Fibroblast of the conjunctiva (primary cell): ENCODE measurements around the gene EGFL7.
"Not testable (repeated sequence)": the region's sequence is repeated elsewhere in the genome, so short reads cannot be mapped to it uniquely, and the experiment has no call there.

Source experiments
- DNase-seq: peaks from one replicate; pipeline ENCODE4 v3.0.0-alpha.2; 2010; ENCODE audit warnings: low read depth

The EGFL7 gene

GRCh38 chr9:136698635-136699246 lies 36.0 kb downstream of the EGFL7 start:
- DNase-seq: no peak

- peak; percentile 32 for DNase-seq
Measured at GRCh38 chr9:136700304-136700703, 37.6 kb downstream of the EGFL7 start.

GRCh38 chr9:136700959-136701667 lies 38.4 kb downstream of the EGFL7 start:
- no peak for DNase-seq

- DNase-seq: no peak
Measured at GRCh38 chr9:136701668-136702053, 38.9 kb downstream of the EGFL7 start.

- DNase-seq: no peak
Measured at GRCh38 chr9:136703276-136703860, 40.7 kb downstream of the EGFL7 start.

GRCh38 chr9:136704741-136705140 lies 42.0 kb downstream of the EGFL7 start:
- not testable (repeated sequence) for DNase-seq

GRCh38 chr9:136705564-136705963 lies 42.8 kb downstream of the EGFL7 start:
- DNase-seq: no peak

GRCh38 chr9:136707011-136707410 lies 44.3 kb downstream of the EGFL7 start:
- DNase-seq: no peak

- DNase-seq: no peak
Measured at GRCh38 chr9:136707849-136708517, 45.3 kb downstream of the EGFL7 start.

- DNase-seq: no peak
Measured at GRCh38 chr9:136709454-136710109, 46.9 kb downstream of the EGFL7 start.

- no peak for DNase-seq
Measured at GRCh38 chr9:136710543-136710942, 47.8 kb downstream of the EGFL7 start.

- DNase-seq: not testable (repeated sequence)
Measured at GRCh38 chr9:136711219-136711648, 48.5 kb downstream of the EGFL7 start.

GRCh38 chr9:136711751-136712689 lies 49.3 kb downstream of the EGFL7 start, which contains the start of gene DIPK1B:
Gene DIPK1B (plus strand): TSS chr9:136712572. CDS start chr9:136712666, 94 bp downstream.
- no peak for DNase-seq

- no peak for DNase-seq
Measured at GRCh38 chr9:136712690-136713544, 50.2 kb downstream of the EGFL7 start.

GRCh38 chr9:136713550-136713949 lies 50.8 kb downstream of the EGFL7 start:
- DNase-seq: no peak

GRCh38 chr9:136714096-136714892 lies 51.6 kb downstream of the EGFL7 start:
- no peak for DNase-seq

GRCh38 chr9:136714893-136715274 lies 52.2 kb downstream of the EGFL7 start:
- no peak for DNase-seq

- DNase-seq: no peak
Measured at GRCh38 chr9:136717399-136717798, 54.7 kb downstream of the EGFL7 start.
